NCI-H226 (cell line): ENCODE results near the gene DENND1A.

Experiments used
- DNase-seq: peaks from one replicate; pipeline ENCODE4 v3.0.0-alpha.2; 2015

Gene DENND1A

GRCh38 chr9:123605286-123605685 is 324.6 kb downstream of the DENND1A start:
- DNase-seq, result no peak

GRCh38 chr9:123604861-123605260 is 325.1 kb downstream of the DENND1A start:
- no peak for DNase-seq

DNA sequence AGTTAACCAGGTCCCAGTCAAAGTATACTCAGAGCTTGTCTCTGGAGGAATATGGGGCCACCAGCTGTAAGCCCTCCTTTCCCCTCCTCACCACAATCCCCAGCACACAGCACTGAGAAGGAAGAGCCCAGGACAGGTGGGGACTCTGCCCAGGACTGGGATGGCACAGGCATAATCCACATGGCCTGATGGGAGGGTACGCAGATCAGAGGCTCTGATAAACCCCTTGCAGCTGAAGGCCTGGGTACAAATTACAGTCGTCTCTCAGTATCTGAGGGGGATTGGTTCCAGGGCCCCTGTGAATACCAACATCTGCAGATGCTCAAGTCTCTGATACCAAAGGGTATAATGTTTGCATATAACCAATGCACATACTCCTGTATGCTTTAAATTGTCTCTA is 328.1 kb downstream of the DENND1A start:
- no peak for DNase-seq

GRCh38 chr9:123599781-123600180 is 330.1 kb downstream of the DENND1A start:
- DNase-seq, result no peak

DNA sequence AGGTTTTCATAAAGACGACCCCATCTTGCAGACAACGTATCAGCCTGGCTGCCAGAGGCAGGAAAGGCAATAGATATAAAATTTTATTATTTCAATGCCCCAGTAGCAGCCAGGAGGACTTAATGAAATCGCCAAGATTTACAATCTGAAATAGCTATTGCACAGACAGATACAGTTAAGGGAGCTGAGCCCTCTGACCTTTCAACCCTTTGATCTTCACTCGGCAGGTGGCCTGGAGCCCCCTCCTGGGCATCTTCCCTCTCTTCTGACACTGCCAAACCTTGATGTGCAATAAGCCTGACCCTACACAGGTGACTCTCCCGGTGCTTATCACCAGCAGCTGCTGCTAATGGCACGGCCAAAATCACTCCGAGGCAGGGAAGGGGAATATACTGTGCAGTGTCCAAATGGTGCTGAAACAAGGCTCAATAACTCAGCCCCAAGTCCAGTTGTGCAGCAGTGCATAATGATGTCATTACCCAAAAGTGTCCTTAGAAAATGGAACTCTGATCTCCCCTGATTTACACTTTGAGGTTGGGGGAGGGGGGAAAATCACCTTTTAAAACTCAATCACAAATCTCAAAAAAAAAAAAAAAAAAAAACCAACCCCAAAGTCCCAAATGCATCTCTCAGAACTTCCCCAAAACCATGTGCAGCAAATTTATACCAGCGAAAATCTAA is 331.9 kb downstream of the DENND1A start:
- DNase-seq, result no peak

- no peak for DNase-seq
These were observed 332.9 kb downstream of the DENND1A start for GRCh38 chr9:123597048-123597447.

GRCh38 chr9:123591283-123591682 is 338.6 kb downstream of the DENND1A start:
- DNase-seq, result no peak

DNA sequence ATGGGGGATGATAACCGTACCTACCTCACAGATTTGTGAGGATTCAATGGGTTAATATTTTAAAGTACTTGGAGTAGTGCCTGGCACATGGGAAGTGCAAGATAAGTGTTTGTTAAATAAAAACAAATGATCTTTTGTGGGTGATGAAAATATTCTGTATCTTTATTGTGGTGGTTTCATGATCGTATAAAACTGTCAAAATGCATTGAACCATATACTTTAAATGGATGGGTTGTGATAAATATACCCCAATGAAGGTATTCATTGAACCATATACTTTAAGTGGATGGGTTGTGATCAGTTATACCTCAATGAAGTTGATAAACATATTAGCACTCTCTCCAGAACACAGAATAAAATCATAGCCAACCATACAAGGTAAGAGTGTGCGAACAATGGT is 339.4 kb downstream of the DENND1A start:
- DNase-seq, result no peak

DNA sequence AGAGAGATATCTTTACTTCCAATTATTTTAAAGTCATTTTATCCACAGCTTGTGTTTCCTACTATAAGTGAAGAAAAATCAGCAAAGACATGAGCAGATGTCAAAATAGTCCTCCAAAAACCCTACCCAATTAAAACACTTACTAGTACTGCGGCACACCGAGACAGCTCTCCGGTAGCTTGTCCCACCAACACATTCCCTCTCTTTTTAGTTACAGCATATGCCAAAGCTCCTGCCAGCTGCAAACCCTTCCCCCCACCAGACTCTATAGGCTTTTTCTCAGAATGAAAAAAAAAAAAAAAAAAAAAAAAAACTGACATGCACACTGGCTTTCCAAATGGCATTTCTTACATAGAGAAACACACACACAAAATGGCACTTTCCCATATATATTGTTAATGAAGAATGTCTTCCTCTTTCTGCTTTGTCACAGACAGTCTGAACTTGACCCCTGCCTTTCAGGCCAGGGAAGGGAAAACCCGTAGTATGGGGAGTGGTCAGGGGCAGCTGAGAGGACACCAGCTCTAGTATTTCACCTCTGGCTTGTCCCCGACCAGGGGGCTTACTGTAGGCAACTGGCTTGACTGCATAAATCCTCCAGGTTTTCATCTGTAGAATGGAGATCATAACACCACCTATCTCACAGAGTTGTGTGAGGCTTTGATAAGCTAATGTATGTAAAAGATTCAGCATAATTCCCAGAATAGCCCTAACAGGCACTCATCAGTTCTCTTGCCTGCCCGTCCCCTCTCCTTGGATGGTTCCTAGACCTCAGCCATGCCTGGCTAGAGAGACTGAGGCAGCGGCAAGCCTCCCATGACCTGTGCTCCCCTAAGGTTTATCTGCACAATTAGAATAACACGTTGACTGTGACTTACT is 340.3 kb downstream of the DENND1A start:
- DNase-seq, result no peak

- no peak for DNase-seq
These were observed 343.7 kb downstream of the DENND1A start for GRCh38 chr9:123586275-123586674.

DNA sequence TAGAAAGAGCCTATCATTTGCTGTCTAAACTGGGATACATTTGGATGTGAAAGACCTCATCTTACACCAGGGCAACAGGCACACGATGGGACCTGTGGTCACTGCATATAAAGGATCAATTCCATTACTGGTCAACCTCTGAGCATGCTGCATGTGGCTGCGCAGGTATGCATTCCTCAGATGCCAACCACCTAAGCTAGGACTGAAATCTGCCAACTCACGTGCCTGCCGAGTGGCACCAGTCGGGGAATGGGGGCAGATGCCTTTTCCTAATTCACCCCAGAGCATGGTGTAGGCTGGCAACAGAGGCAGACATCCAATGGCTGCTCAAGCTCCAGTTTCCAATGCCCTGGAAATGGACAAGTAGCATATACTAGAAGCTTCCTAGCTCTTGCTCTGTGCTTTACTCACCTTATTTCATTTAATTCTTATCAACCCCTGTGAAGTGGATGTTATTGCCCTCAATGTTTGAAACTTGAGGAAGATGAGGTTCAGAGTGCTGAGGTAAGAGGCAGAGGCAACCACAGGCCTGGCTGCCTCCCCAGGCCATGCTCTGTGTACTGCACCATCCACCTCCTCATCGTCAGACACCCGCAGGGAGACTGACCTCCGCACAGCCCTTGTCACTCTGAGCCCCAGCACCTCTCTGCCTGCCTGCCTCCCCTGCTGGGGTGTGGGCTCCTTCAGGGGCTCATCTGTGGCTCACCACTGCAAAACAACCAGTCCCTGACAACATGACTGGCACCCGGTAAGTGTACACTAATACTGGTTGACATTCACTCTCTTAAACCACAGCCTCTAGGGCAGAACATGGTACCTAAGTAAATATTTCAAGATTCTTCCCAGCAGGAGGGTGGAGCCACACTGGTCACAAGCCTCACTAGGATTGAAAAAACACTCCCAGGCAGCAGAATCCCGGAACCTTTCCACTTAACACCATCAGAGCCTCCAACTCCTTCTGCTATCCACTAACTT is 345.4 kb downstream of the DENND1A start:
- no peak for DNase-seq

- no peak for DNase-seq
These were observed 346.3 kb downstream of the DENND1A start for GRCh38 chr9:123583646-123584045.

- DNase-seq, result no peak
These were observed 358.7 kb downstream of the DENND1A start for GRCh38 chr9:123571240-123571639.

DNA sequence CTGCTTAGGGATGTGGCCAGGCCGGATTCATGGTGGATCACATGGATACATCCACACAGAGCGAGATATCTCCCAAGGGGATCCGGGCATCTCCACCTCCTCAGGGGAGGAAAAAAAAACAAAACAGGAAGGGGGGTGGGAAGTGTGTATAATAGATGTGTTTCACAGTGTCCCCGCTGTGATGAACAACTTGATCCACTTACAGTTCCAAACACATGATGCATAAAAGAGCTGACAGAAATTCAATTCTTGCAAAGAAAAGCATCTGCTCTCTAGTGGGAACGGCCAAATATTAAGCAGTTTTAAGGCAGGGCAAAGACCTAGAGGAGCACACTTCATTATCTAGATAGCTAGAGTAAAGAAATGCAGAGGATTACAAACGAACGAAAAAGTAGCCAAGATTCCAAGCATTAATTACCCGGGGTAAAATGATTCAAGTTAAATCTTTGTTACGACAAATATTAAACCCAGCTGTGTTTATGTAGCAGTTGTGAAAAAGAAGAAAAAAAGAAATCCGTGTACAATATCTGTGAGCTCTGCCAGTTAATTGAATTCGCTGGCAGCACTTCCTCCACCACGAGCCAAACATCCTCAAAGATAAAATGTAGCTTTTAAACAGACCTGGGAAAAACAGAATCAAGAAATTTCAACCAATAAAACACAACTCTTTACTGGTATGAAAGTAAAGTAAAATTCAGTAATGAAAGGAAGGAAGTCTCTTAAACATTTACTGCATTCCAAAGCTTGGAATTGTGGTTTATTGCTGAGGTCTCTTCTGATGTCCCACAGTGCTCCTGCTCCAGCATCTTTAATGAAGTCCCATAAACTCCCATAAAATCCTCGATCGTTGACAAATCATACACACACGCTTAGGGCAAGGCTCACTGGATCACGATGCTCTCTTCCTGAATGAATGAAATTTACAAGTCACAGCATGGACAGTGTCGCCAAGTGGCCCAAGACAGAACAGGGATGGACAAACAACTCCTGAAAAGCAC is 360.9 kb downstream of the DENND1A start:
- no peak for DNase-seq

DNA sequence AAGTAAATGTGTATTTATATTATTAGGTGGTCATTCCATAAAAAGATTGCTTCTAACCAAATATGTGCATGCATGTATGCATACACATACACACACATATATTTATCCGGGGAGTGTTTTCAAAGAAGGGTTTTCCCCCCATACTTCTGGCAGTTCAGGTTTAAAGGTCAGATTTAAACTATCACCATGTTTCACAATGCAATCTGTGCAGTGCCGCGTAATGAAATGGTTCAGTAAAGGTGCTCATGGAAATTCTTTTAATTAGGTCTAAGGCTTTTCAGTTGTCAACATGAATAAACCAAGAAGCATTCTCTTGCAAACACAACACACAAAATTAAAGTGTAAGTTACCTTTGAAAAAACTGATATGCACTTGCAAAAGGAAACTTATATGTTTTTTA is 362.9 kb downstream of the DENND1A start:
- no peak for DNase-seq

DNA sequence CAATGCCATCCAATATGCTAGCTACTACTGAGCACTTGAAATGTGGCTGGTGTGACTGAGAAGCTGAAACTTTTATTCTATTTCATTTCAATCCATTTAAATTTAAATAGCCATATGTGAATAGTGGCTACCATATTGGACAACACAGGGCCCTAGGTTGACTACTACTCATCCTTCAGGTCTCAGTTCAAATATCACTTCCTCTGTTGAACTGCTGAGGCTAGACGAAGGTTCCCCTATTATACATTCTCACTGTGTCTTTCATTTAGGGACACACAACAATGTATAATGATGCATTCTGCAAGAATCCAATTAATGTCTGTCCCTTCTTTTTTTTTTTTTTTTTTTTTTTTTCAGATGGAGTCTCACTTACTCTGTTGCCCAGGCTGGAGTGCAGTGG is 365.3 kb downstream of the DENND1A start:
- no peak for DNase-seq

DNA sequence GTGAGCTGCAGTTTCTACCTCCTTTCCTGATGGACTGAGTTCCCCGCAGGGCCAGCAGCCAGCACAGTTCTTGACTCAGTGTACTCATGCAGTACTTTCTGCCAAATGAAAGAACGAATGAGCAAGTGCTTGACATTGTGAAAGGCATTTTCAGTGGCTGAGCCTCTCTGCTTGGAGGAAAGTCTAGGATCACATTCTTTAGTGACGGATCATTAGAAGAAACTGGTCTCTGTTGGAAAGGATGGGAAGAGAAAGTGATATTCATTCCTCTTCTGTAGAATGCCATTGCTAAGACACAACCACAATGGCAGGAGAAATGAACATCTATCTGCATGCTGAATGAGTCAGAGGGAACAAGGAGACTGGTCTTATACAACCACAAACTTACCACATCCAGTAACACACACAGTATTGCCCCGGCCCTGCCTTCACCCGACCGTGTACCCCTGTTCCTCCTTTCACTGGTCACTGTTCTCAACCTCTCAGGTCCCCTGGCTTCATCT is 367.0 kb downstream of the DENND1A start:
- DNase-seq, result peak; percentile 80

DNA sequence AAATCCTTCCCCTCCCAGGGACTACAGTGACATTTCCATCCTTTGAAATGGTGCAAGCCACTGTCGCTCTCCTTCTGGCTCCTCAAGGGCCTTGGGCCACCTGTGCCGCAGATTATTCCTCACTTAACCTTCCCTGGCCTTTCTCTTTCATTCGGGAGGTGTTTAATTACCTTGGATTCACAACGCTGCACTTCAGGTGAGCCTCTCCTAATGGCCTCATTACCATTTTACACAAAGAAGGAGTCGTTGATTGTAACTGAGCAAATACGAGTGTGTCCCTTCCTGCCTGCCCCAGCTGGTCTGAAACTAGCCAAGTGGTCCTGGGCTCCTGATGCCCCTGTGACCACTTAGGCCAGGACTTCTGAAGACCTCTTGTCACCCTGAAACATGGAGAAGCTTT is 368.9 kb downstream of the DENND1A start:
- no peak for DNase-seq

- DNase-seq, result no peak
These were observed 373.2 kb downstream of the DENND1A start for GRCh38 chr9:123556464-123557435.

DNA sequence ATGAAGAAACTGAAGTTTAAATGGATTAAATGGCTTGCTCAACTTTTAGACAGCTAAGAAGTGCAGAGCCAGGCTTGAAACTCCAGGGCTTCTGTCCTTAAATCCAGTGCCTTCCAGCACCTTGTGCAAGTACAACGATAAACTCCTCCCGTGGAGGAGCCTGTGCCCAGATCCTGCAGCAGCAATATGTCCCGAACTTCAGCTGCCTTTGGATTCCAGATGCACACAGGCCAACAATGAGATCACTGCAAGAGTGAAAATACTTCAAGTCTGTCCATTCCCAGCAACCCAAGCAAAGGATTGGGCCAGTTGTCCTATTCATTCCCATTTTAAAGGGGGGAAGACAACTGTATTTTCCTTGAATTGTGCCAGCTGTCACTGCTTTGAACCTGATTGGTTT is 374.3 kb downstream of the DENND1A start:
- DNase-seq, result no peak
